GM21390 (cell line): ENCODE data around the gene ABCB4.
A peak's percentile ranks its signal among the peaks of the same experiment; 100 is the strongest.
"Not testable (repeated sequence)": the region's sequence is repeated elsewhere in the genome, so short reads cannot be mapped to it uniquely, and the experiment has no call there.

Experiments
- ATAC-seq: cut with Tn5 transposase; IDR thresholded peaks from one replicate; pipeline ENCODE4 v1.9.1; 2021; ENCODE audit not compliant: unreplicated experiment

The ABCB4 gene

DNA sequence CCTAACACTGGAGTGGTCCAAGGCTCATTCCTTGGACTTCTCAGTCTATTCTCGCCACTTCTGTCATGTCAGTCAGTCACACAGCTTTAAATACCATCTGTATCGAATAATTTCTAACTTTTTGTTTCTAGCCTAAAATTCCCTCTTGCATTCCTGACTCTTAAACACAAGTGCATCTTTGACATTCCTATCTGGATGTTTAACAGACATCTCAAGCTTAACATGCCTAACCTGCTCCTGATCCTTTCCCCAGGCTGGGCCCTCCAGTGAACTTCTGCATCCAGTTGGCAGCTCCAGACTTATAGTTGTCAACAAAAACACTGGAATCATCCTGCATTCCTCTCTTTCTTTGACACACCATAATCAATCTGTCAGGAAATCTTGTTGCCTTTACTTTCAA lies 4.5 kb upstream of the ABCB4 start:
- no peak for ATAC-seq

- ATAC-seq = no peak
Measured at GRCh38 chr7:87476179-87476557, 688 bp upstream of the ABCB4 start.

DNA sequence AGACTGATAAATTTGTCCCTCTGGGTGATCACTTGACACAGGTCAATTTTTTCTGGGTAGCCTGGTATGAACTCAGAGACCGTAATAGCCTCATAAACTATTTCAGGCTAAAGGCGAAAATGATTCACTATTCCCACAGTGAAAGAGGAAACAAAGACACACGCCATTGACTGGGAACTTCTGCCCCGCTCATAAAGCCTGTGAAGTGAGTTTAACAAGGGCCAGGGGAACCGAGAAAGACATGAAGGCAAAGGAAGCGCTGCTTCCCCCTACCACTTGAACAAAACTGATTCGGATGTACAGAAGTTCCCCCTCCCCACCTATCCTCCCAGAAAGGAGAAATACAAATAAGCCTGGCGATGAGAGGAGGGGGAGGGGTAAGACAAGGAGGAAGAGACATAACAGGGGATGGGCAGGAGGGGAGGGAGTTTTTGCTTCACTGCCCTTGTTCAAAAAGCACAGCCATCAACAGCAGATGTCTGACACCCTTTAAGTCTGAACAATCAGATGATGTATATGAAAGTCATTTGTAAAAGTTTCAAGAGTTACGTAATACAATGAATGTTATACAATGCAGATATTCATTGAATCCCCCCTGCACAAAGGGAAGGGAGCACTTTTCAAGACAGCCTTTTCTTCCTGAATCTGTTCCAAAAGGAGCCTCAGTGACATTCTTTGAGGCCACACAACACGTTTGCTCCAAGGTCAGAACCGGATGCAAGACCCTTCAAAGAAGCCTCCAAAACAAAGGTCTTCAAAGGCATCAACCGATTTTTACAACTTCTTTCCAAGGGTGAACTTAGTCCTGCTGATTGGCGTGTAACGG lies 734 bp downstream of the ABCB4 start:
- ATAC-seq = peak; percentile 71

DNA sequence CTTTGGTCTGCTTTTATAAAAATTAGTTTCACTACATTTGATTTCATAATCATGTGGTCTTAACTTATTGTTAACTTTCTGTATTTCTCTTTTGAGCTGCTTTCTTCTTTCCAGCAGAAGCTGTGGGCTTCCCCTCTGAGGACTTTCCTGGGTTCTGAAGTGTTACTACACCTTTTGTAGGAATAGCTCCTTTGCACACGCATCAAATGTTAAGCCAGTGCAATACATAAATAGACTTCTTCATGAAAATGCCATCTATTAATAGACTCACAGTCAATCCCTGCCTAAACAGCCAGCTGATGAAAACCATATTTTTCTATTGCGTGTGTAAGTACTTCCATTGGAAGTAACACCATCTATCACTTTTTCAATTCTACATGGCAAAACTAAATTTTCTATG lies 1.5 kb downstream of the ABCB4 start:
- ATAC-seq = peak; percentile 8

GRCh38 chr7:87473192-87473591 lies 2.3 kb downstream of the ABCB4 start:
- no peak for ATAC-seq

DNA sequence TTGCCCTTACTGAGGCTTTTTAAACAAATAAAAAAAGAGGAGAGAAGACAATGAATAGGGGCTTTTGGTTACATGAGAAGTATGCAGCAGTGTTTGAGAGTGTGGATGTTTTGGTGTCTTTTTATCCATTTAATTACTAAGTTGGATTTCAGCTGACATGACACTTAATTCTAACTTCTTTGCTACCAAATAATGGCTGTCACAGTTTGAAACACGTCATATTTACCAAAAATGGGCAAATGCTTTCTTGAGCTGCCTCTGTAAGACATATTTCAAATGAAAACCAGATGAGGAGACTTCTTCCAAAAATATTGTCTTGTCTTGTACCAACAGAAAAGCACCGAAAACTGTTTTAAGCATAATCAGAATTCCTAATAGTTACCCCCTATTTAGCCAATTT lies 4.0 kb downstream of the ABCB4 start:
- ATAC-seq = no peak

DNA sequence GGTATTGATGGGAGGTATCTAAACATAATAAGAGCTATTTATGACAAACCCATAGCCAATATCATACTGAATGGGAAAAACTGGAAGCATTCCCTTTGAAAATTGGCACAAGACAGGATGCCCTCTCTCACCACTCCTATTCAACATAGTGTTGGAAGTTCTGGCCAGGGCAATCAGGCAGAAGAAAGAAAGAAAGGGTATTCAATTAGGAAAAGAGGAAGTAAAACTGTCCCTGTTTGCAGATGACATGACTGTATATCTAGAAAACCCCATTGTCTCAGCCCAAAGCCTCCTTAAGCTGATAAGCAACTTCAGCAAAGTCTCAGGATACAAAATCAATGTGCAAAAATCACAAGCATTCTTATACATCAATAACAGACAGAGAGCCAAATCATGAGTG lies 6.3 kb downstream of the ABCB4 start:
- not testable (repeated sequence) for ATAC-seq

- ATAC-seq = not testable (repeated sequence)
Measured at GRCh38 chr7:87465534-87465880, 10.0 kb downstream of the ABCB4 start.

DNA sequence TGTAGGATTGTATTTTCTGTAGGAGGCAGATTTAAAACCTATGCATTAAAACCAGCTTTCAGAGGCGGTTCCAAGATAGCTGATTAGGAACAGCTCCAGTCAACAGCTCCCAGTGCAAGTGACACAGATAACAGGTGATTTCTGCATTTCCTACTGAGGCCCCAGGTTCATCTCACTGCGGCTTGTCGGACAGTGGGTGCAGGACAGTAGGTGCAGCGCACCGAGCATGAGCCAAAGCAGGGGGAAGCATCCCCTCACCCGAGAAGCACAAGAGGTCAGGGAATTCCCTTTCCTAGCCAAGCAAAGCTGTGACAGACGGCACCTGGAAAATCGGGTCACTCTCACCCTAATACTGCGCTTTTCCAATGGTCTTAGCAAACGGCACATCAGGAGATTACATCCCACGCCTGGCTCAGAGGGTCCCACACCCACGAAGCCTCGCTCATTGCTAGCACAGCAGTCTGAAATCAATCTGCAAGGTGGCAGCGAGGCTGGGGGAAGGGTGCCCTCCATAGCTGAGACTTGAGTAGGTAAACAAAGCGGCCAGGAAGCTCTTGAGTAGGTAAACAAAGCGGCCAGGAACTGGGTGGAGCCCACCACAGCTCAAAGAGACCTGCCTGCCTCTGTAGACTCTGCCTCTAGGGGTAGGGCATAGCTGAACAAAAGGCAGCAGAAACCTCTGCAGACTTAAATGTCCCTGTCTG lies 10.5 kb downstream of the ABCB4 start:
- not testable (repeated sequence) for ATAC-seq

DNA sequence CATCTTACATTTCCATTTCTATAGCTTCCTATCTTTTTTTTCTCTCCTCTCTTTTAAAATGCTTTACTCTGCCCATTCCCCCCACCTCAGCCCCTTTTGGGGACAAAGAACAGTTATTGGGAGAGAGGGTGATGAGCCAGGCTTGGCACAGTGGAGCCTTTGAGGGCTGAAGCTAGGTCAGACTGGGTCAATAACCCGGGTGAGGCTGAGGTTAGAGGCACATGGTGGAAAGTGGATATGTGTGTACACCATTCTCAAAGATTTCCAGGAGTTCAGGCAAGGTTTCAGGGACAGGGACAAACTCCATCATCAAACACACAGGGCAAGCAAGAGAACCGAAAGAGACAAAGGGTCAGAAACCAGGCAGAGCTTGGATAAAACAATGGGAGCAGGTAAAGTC lies 11.5 kb downstream of the ABCB4 start:
- no peak for ATAC-seq

DNA sequence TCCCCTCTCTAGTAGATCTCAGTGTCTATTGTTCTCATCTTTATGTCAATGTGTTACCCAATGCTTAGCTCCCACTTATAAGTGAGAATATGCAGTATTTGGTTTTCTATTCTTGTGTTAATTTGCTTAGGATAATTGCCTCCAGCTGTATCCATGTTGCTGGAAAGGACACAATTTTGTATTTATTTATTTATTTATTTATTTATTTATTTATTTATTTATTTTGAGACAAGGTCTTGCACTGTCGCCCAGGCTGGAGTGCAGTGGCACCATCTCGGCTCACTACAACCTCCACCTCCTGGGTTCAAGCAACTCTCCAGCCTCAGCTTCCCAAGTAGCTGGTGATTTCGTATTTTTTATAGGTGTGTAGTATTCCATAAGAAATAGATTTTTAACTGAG lies 15.0 kb downstream of the ABCB4 start:
- not testable (repeated sequence) for ATAC-seq

DNA sequence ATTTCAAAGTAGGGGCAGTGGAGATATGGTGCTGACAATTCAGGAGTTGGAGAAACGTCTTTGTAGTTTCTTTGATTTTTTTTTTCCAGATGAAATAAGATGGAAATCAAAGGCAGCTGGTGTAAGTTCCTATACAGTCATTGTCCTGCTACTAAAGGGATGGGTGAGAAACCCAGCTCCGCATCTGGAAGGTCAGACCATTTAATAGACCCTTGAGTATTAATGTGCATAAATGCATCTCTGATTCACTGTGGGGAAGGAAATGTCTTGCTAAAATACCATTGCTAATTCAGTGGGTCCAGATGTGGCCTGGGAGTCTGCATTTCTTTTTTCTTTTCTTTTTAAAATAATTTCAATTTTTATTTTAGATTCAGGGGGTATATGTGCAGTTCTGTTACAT lies 15.5 kb downstream of the ABCB4 start:
- no peak for ATAC-seq

DNA sequence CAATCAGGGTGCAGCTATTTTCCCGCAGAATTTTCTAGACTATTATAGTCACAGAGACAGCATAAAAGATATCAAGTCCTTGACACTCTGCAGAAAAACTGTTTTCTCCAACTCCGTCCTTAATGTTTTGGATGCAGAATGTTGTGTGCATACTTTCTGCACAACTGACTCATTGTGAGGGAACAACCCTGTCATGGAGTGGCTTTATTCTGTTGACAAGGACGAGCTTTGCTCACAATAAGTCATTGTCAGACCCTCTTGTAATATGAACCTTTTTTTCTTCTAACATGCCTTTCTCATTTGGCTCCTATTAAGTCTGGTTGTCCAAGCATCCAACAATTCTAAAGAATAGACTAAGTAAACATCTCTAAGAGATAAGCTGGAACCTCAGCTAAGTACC lies 17.3 kb downstream of the ABCB4 start:
- ATAC-seq = no peak

DNA sequence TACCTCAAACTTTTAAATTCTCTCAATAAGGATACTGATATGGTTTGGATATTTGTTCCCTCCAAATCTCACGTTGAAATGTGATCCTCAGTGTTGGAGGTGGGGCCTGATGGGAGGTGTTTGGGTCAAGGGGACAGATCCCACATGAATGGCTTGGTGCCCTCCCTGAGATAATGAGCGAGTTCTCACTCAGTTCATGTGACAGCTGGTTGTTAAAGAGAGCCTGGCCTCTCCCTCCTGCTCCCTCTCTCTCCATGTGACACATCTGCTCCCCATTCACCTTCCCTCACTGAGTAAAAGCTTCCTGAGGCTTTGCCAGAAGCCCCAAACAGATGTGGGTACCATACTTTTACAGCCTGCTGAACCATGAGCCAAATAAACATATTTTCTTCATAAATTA lies 19.2 kb downstream of the ABCB4 start:
- ATAC-seq = no peak

GRCh38 chr7:87452279-87452678 lies 23.2 kb downstream of the ABCB4 start:
- no peak for ATAC-seq

- ATAC-seq = no peak
Measured at GRCh38 chr7:87451187-87451586, 24.3 kb downstream of the ABCB4 start.

DNA sequence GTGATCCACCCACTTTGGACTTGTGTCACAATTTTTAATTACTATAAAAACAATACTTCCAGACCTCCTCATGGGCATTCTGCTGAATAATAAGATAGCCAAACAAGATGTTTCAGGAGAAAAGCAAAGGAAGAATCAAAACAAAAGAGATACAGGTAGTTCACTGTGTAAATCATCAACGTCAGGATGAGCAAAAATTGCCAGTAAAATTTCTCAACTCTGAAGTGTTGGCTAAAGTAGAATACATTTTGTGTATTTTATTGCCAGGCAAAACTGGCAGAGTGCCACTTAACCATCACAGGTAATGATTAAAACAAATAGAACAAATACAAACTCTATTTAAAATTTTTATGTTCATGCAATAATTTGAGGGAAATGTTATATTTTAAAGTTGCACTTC lies 24.8 kb downstream of the ABCB4 start:
- ATAC-seq = no peak

- ATAC-seq = no peak
Measured at GRCh38 chr7:87448388-87448787, 27.1 kb downstream of the ABCB4 start.

DNA sequence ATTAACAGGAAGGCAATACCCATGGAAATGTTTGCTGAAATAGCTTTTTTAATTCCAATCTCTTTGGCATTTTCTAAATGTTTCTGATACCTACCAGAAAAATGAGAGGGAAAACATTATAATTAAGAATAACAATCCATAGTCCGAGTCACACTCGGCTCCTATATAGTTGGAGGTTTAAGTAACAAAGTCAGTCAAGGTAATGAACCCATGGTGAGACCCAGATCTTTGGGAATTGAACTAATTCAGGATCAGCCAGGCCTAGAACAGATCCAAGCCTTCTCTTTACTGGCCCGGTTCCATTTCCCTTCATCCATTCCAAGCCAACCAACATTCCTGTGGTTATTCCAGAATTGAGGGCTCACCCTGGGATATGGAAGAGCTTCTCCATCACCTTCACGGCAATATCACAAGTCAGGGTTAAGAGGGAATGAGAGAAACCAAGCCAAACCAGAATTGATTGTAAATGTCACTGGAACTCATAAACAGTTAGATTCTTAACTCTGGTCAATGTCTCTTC lies 28.3 kb downstream of the ABCB4 start:
- ATAC-seq = no peak

DNA sequence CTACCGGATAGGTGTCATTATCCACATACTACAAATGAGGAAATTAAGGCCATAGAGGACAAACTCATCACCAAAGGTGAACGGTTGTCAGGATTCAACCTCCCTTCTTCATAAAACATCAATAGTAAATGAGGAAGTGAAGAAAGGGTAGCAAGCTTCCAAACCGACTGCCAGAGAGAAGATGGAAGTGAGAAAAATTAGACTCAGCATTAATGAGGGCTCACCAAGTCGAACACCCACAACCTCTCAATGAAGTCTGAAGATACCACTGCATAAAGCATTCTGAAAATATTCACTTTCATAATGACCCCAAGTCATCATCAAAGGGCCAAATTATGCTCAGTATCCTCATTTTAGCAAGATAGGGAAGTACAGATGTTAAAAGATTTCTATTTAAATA lies 29.6 kb downstream of the ABCB4 start:
- ATAC-seq = peak; percentile 91

GRCh38 chr7:87435546-87435945 lies 39.9 kb downstream of the ABCB4 start:
- ATAC-seq = no peak

- no peak for ATAC-seq
Measured at GRCh38 chr7:87432536-87432935, 42.9 kb downstream of the ABCB4 start.
